Measurements from ENCODE around the gene GLOD5.

GRCh38 chrX:48741834-48742233, 19.7 kb upstream of the GLOD5 start:
- TF ChIP-seq CTCF (IDR thresholded peaks at IDR 0.05) (no peak), POLR2A (IDR thresholded peaks at IDR 0.05) (no peak)

Measured in Peyer's patch (tissue), 4 donors.